IMR-90 (cell line): ENCODE measurements around the gene KCNJ16. TPM values are rescaled to one million over a fixed set of nuclear protein-coding genes. Genes with fewer than 3 reads are reported as not detected.

Source experiments
- ATAC-seq: fragments of 200-7000 bp; cut with Tn5 transposase; 2 replicates; pipeline ENCODE4 v1.9.1; 2020; ENCODE audit warnings: low read depth, mild to moderate bottlenecking, moderate library complexity
- BruUV-seq: library from RNA; stranded (reverse); fragments of 400-500 nt; replicated peaks from 2 replicates; lab custom pipeline; 2021; lab: Mats Ljungman, UMichigan
- CTCF ChIA-PET: fragments of 300-600 bp; formaldehyde crosslinking; extraction: SDS; loops from one replicate; lab custom pipeline; 2021; ENCODE audit warnings: antibody characterized with exemption; lab: Yijun Ruan, JAX
- POLR2A ChIA-PET: fragments of 300-600 bp; sonication (Branson Sonifier 250); formaldehyde crosslinking; loops from one replicate; lab custom pipeline; 2022; ENCODE audit warnings: antibody characterized with exemption; ENCODE audit not compliant: unreplicated experiment; lab: Charles Lee
- DNase-seq: peaks from one replicate; pipeline ENCODE4 v3.0.0; 2013
- H2AFZ ChIP-seq: replicated peaks from 2 replicates; pipeline ENCODE3; 2013; ENCODE audit warnings: low read length, mild to moderate bottlenecking; ENCODE audit not compliant: poor library complexity
- H2AK5ac ChIP-seq: 2 replicates; pipeline ENCODE4 v1.6.1; 2013; ENCODE audit warnings: low read depth, low read length, inconsistent platforms
- H2AK9ac ChIP-seq: replicated peaks from 2 replicates; pipeline ENCODE3; 2013; ENCODE audit warnings: mild to moderate bottlenecking, low read depth, low read length, moderate library complexity; ENCODE audit not compliant: poor library complexity
- H2BK120ac ChIP-seq: 2 replicates; pipeline ENCODE4 v1.6.1; 2013; ENCODE audit warnings: low read depth, low read length, inconsistent platforms
- H2BK15ac ChIP-seq: 3 replicates; pipeline ENCODE4 v1.6.1; 2013; ENCODE audit warnings: low read depth, low read length, inconsistent platforms
- H2BK20ac ChIP-seq: 2 replicates; pipeline ENCODE4 v1.6.1; 2013; ENCODE audit warnings: low read depth, mild to moderate bottlenecking, inconsistent platforms, low read length, moderate library complexity
- H2BK5ac ChIP-seq: 2 replicates; pipeline ENCODE4 v1.6.1; 2013; ENCODE audit warnings: mild to moderate bottlenecking, low read depth, low read length, inconsistent platforms; ENCODE audit not compliant: poor library complexity, severe bottlenecking
- H3K14ac ChIP-seq: replicated peaks from 2 replicates; pipeline ENCODE4 v1.6.1; 2013; ENCODE audit warnings: low read depth, low read length, inconsistent platforms
- H3K18ac ChIP-seq: 2 replicates; pipeline ENCODE4 v1.6.1; 2013; ENCODE audit warnings: low read depth, low read length, control low read depth
- H3K23ac ChIP-seq: 2 replicates; pipeline ENCODE4 v1.6.1; 2013; ENCODE audit warnings: low read depth, low read length, inconsistent platforms
- H3K27ac ChIP-seq: 2 replicates; pipeline ENCODE4 v1.5.1; 2013; ENCODE audit warnings: mild to moderate bottlenecking, control low read depth, low read length; ENCODE audit not compliant: insufficient read depth
- H3K27me3 ChIP-seq: 2 replicates; pipeline ENCODE4 v1.6.1; 2013; ENCODE audit warnings: low read length; ENCODE audit not compliant: control insufficient read depth, insufficient read depth
- H3K36me3 ChIP-seq: 2 replicates; pipeline ENCODE4 v1.6.1; 2013; ENCODE audit warnings: low read length, mixed read lengths; ENCODE audit not compliant: control insufficient read depth, insufficient read depth
- H3K4ac ChIP-seq: 2 replicates; pipeline ENCODE4 v1.6.1; 2013; ENCODE audit warnings: low read depth, low read length, inconsistent platforms
- H3K4me1 ChIP-seq: 2 replicates; pipeline ENCODE4 v1.6.1; 2013; ENCODE audit warnings: low read length, mixed read lengths; ENCODE audit not compliant: control insufficient read depth, insufficient read depth
- H3K4me2 ChIP-seq: 2 replicates; pipeline ENCODE4 v1.6.1; 2013; ENCODE audit warnings: low read depth, mild to moderate bottlenecking, control low read depth, low read length, moderate library complexity
- H3K4me3 ChIP-seq: 2 replicates; pipeline ENCODE4 v1.5.1; 2013; ENCODE audit warnings: low read depth, mild to moderate bottlenecking, control low read depth, low read length, moderate library complexity; ENCODE audit not compliant: insufficient read depth
- H3K56ac ChIP-seq: 2 replicates; pipeline ENCODE4 v1.6.1; 2013; ENCODE audit warnings: low read length, inconsistent platforms; ENCODE audit not compliant: insufficient read depth; ENCODE audit errors: extremely low read depth
- H3K79me1 ChIP-seq, 2 experiments: 2 replicates each; pipeline ENCODE4 v1.6.1; 2013; ENCODE audit warnings: low read length in 2 of 2, inconsistent platforms in 1 of 2, low read depth in 1 of 2
- H3K9ac ChIP-seq: 2 replicates; pipeline ENCODE4 v1.6.1; 2013; ENCODE audit warnings: low read depth, low read length, control low read depth
- H3K9me1 ChIP-seq: 2 replicates; pipeline ENCODE4 v1.6.1; 2013; ENCODE audit warnings: low read length, inconsistent platforms; ENCODE audit not compliant: insufficient read depth
- H3K9me3 ChIP-seq: 2 replicates; pipeline ENCODE4 v1.6.1; 2013; ENCODE audit warnings: low read length; ENCODE audit not compliant: control insufficient read depth, insufficient read depth
- H4K20me1 ChIP-seq: 2 replicates; pipeline ENCODE4 v1.6.1; 2013; ENCODE audit warnings: low read length, inconsistent platforms; ENCODE audit not compliant: insufficient read depth
- H4K5ac ChIP-seq: 2 replicates; pipeline ENCODE4 v1.6.1; 2013; ENCODE audit warnings: mild to moderate bottlenecking, low read depth, low read length, control low read depth
- H4K8ac ChIP-seq, 2 experiments: 2 replicates each; pipeline ENCODE4 v1.6.1; 2013; ENCODE audit warnings: low read depth in 2 of 2, low read length in 2 of 2, control low read depth in 1 of 2, inconsistent platforms in 1 of 2
- H4K91ac ChIP-seq: 2 replicates; pipeline ENCODE4 v1.6.1; 2013; ENCODE audit warnings: low read depth, low read length, inconsistent platforms; ENCODE audit not compliant: insufficient read depth
- CEBPB ChIP-seq: IDR thresholded peaks from 2 replicates; pipeline ENCODE4 v1.6.1; 2012; ENCODE audit warnings: low read depth, low read length, improper control_type of control experiment
- ELK1 ChIP-seq: fragments of 150-350 bp; IDR thresholded peaks from 2 replicates; pipeline ENCODE4 v1.6.1; 2016; ENCODE audit warnings: low read depth, mild to moderate bottlenecking, low read length, moderate library complexity, borderline replicate concordance
- MAFK ChIP-seq: IDR thresholded peaks from 2 replicates; pipeline ENCODE4 v1.6.1; 2012; ENCODE audit warnings: low read depth, low read length, improper control_type of control experiment
- POLR2A ChIP-seq: IDR thresholded peaks from 2 replicates; pipeline ENCODE4 v1.6.1; 2012; ENCODE audit warnings: mild to moderate bottlenecking, low read depth, low read length
- RAD21 ChIP-seq: IDR thresholded peaks from 2 replicates; pipeline ENCODE4 v1.6.1; 2012; ENCODE audit warnings: low read length, improper control_type of control experiment
- WGBS, 2 experiments: methylation state at CpG; one replicate each; pipeline versions ENCODE4 v1.1.5 to v1.1.7; 2013; ENCODE audit warnings: missing lambda C conversion rate in 2 of 2; ENCODE audit not compliant: insufficient read length in 1 of 2; ENCODE audit errors: extremely low coverage in 2 of 2; 5-methylcytosine and 5-hydroxymethylcytosine counted together
- dilution Hi-C: fragments of 300-500 bp; cut with HindIII; formaldehyde crosslinking; loops from one replicate; pipeline ENCODE4 v1.14.3; 2018; ENCODE audit warnings: low sequenced_read_pairs; ENCODE audit not compliant: unreplicated experiment
- in situ Hi-C: fragments of 300-500 bp; cut with MboI; formaldehyde crosslinking; loops from 3 replicates; pipeline ENCODE4 v1.14.3; 2019; ENCODE audit warnings: low sequenced_read_pairs, inconsistent platforms, mixed read lengths
- intact Hi-C: fragments of 100-400 bp; cut with micrococcal nuclease; formaldehyde crosslinking; loops from 2 replicates; pipeline ENCODE4 v1.10.0; 2022
- polyA plus RNA-seq, 3 experiments: library from polyadenylated mRNA; depleted of rRNA; stranded (reverse); fragments of >200 nt; gene quantifications; 2 replicates each; pipeline ENCODE4 v1.2.3, GENCODE V29; 2012; ENCODE audit warnings: low replicate concordance in 1 of 3
- total RNA-seq: library from RNA; depleted of rRNA; stranded (reverse); fragments of >200 nt; gene quantifications from 2 replicates; pipeline ENCODE4 v1.2.3, GENCODE V29; 2012

The KCNJ16 gene
- total and polyA plus RNA-seq, 2 of the 4 experiments (the other 2 are of a cell fraction): not detected

GRCh38 chr17:70124723-70125122 lies 49.7 kb downstream of the KCNJ16 start:
- H3K9ac ChIP-seq: no peak overlapping the region
- no peak overlapping the region for H2AFZ ChIP-seq
- no peaks in the 10 kb centered on the region for H3K4me1 ChIP-seq
- no peaks in the 10 kb centered on the region for H3K36me3 ChIP-seq
- POLR2A ChIA-PET: no interaction called here
- H4K91ac ChIP-seq: no peak overlapping the region
- H2BK5ac ChIP-seq: no peak overlapping the region
- no peaks in the 10 kb centered on the region for H3K27me3 ChIP-seq
- no peak overlapping the region for H3K18ac ChIP-seq
- CTCF ChIA-PET: no interaction called here
- H2BK15ac ChIP-seq: no peak overlapping the region
- H2AK9ac ChIP-seq: no peak overlapping the region
- H2BK120ac ChIP-seq: no peak overlapping the region
- H3K4ac ChIP-seq: no peak overlapping the region
- H4K5ac ChIP-seq: no peak overlapping the region
- no peak overlapping the region for H3K23ac ChIP-seq
- H3K9me1 ChIP-seq: no peaks in the 10 kb centered on the region
- H4K20me1 ChIP-seq: no peaks in the 10 kb centered on the region
- ATAC-seq (no peak), DNase-seq (no peak)
- in situ Hi-C loops (no loop called here), dilution Hi-C loops (no loop called here), intact Hi-C loops (no loop called here)
- H3K14ac ChIP-seq: no peak overlapping the region
- no peak overlapping the region for H2BK20ac ChIP-seq
- H3K4me2 ChIP-seq: no peak overlapping the region
- no peaks in the 10 kb centered on the region for H3K79me1 ChIP-seq
- H3K4me3 ChIP-seq: no peak overlapping the region
- WGBS, 2 experiments: no CpG with 5 or more reads among the region's 3 CpGs
- BruUV-seq: no TSS peak
- H2AK5ac ChIP-seq: no peak overlapping the region
- no peak overlapping the region for H3K27ac ChIP-seq
- H4K8ac ChIP-seq: no peak overlapping the region
- TF ChIP-seq RAD21 (no peak), POLR2A (no peak), ELK1 (no peak), MAFK (no peak), CEBPB (no peak)
- H3K9me3 ChIP-seq: no peaks in the 10 kb centered on the region
- H3K56ac ChIP-seq: no peak overlapping the region
